Mesenchymal stem cell (in vitro differentiated cells and primary cell): Measurements from ENCODE around the gene BCL2.

Experiments
- DNase-seq: peaks from one replicate; pipeline ENCODE4 v3.0.0-alpha.2; 2013
- H2AFZ ChIP-seq: one replicate; pipeline ENCODE4 v1.6.1; 2013; ENCODE audit warnings: low read depth, mild to moderate bottlenecking, control low read depth, inconsistent platforms, low read length, moderate library complexity
- H2AK5ac ChIP-seq: 2 replicates; pipeline ENCODE4 v1.6.1; 2013; ENCODE audit warnings: low read length, moderate library complexity, mild to moderate bottlenecking, inconsistent platforms; ENCODE audit not compliant: severe bottlenecking
- H2BK120ac ChIP-seq: one replicate; pipeline ENCODE4 v1.6.1; 2013; ENCODE audit warnings: low read depth, mild to moderate bottlenecking, inconsistent platforms, low read length, moderate library complexity
- H2BK12ac ChIP-seq, 2 experiments: one replicate each; pipeline ENCODE4 v1.6.1; 2013; ENCODE audit warnings: inconsistent platforms in 2 of 2, low read length in 2 of 2, mild to moderate bottlenecking in 2 of 2, moderate library complexity in 2 of 2, control low read depth in 1 of 2
- H2BK15ac ChIP-seq: one replicate; pipeline ENCODE4 v1.6.1; 2013; ENCODE audit warnings: mild to moderate bottlenecking, low read depth, inconsistent platforms; ENCODE audit not compliant: poor library complexity, severe bottlenecking
- H2BK5ac ChIP-seq: 2 replicates; pipeline ENCODE4 v1.6.1; 2013; ENCODE audit warnings: low read depth, mild to moderate bottlenecking, low read length, control low read depth, inconsistent platforms; ENCODE audit not compliant: poor library complexity, severe bottlenecking
- H3K14ac ChIP-seq, 2 experiments: one replicate each; pipeline ENCODE4 v1.6.1; 2013; ENCODE audit warnings: inconsistent platforms in 2 of 2, low read length in 2 of 2, control low read depth in 1 of 2, mild to moderate bottlenecking in 1 of 2, moderate library complexity in 1 of 2
- H3K18ac ChIP-seq, 2 experiments: one replicate each; pipeline ENCODE4 v1.6.1; 2013; ENCODE audit warnings: inconsistent platforms in 2 of 2, low read length in 2 of 2, control low read depth in 1 of 2, low read depth in 1 of 2, mild to moderate bottlenecking in 1 of 2
- H3K23ac ChIP-seq, 2 experiments: one replicate each; pipeline ENCODE4 v1.6.1; 2013; ENCODE audit warnings: inconsistent platforms in 2 of 2, low read length in 2 of 2, mild to moderate bottlenecking in 2 of 2, moderate library complexity in 2 of 2, control low read depth in 1 of 2
- H3K27ac ChIP-seq: 2 replicates; pipeline ENCODE4 v1.5.1; 2013; ENCODE audit warnings: mild to moderate bottlenecking, moderate library complexity, low read length, control low read depth, inconsistent platforms; ENCODE audit not compliant: poor library complexity, severe bottlenecking
- H3K27me3 ChIP-seq, 2 experiments: 2 replicates each; pipeline versions ENCODE4 v1.6.1 to v1.7.0; 2013; ENCODE audit warnings: low read length in 2 of 2, mild to moderate bottlenecking in 2 of 2, moderate library complexity in 2 of 2, control low read depth in 1 of 2, inconsistent platforms in 1 of 2; ENCODE audit not compliant: control insufficient read depth in 1 of 2, insufficient read depth in 1 of 2
- H3K36me3 ChIP-seq, 2 experiments: 2 replicates each; pipeline versions ENCODE4 v1.6.1 to v1.7.0; 2013; ENCODE audit warnings: low read length in 2 of 2, control low read depth in 1 of 2, inconsistent platforms in 1 of 2, low read depth in 1 of 2, mild to moderate bottlenecking in 1 of 2; ENCODE audit not compliant: insufficient read depth in 2 of 2, control insufficient read depth in 1 of 2
- H3K4ac ChIP-seq, 2 experiments: one replicate each; pipeline ENCODE4 v1.6.1; 2013; ENCODE audit warnings: inconsistent platforms in 2 of 2, low read length in 2 of 2, mild to moderate bottlenecking in 2 of 2, moderate library complexity in 2 of 2, control low read depth in 1 of 2, low read depth in 1 of 2
- H3K4me1 ChIP-seq: 2 replicates; pipeline ENCODE4 v1.6.1; 2013; ENCODE audit warnings: low read depth, low read length, control low read depth; ENCODE audit not compliant: control insufficient read depth, insufficient read depth
- H3K4me2 ChIP-seq: 2 replicates; pipeline ENCODE4 v1.6.1; 2013; ENCODE audit warnings: low read length, mild to moderate bottlenecking, inconsistent platforms; ENCODE audit not compliant: poor library complexity, severe bottlenecking
- H3K4me3 ChIP-seq, 2 experiments: 2 replicates each; pipeline versions ENCODE4 v1.5.1 to v1.7.0; 2013; ENCODE audit warnings: low read length in 2 of 2, mild to moderate bottlenecking in 2 of 2, control low read depth in 1 of 2, low read depth in 1 of 2; ENCODE audit not compliant: insufficient read depth in 1 of 2
- H3K79me1 ChIP-seq: replicated peaks from 2 replicates; pipeline ENCODE4 v1.6.1; 2013; ENCODE audit warnings: mild to moderate bottlenecking, control low read depth, low read length, inconsistent platforms; ENCODE audit not compliant: poor library complexity, severe bottlenecking
- H3K9ac ChIP-seq: 2 replicates; pipeline ENCODE4 v1.7.0; 2013; ENCODE audit warnings: mild to moderate bottlenecking, low read length, moderate library complexity
- H3K9me3 ChIP-seq: 2 replicates; pipeline ENCODE4 v1.7.0; 2013; ENCODE audit warnings: mild to moderate bottlenecking, low read length; ENCODE audit not compliant: control insufficient read depth
- H4K8ac ChIP-seq: one replicate; pipeline ENCODE4 v1.6.1; 2013; ENCODE audit warnings: inconsistent platforms, mild to moderate bottlenecking, low read length, moderate library complexity
- H4K91ac ChIP-seq: one replicate; pipeline ENCODE4 v1.6.1; 2013; ENCODE audit warnings: mild to moderate bottlenecking, low read length, inconsistent platforms
- WGBS: methylation state at CpG from one replicate; pipeline ENCODE4 v1.1.7; 2013; ENCODE audit warnings: mixed read lengths; 5-methylcytosine and 5-hydroxymethylcytosine counted together

BCL2 gene

GRCh38 chr18:63162271-63163014 is 157.1 kb downstream of the BCL2 start:
- DNase-seq: peak; percentile 48
- no peaks in the 10 kb centered on the region for H3K27me3 ChIP-seq
- no peak overlapping the region for H3K4me3 ChIP-seq
- H2AFZ ChIP-seq: no peak overlapping the region
- H4K8ac ChIP-seq: no peak overlapping the region
- H3K9ac ChIP-seq: peak overlapping the region; percentile 69
- no peak overlapping the region for H3K4me2 ChIP-seq
- 88% methylated on average over 7 of the region's 7 CpGs for WGBS
- no peaks in the 10 kb centered on the region for H3K9me3 ChIP-seq
- H2BK5ac ChIP-seq: no peak overlapping the region
- H3K4me1 ChIP-seq: peaks cover 5% of the 10 kb centered on the region
- H3K27ac ChIP-seq: no peak overlapping the region
- H3K79me1 ChIP-seq: no peaks in the 10 kb centered on the region
- H2AK5ac ChIP-seq: no peak overlapping the region
- no peak overlapping the region for H2BK15ac ChIP-seq
- no peaks in the 10 kb centered on the region for H3K36me3 ChIP-seq
- H3K23ac ChIP-seq: no peak overlapping the region
- H3K4ac ChIP-seq: no peak overlapping the region
- no peak overlapping the region for H2BK120ac ChIP-seq
- no peak overlapping the region for H3K14ac ChIP-seq
- H3K18ac ChIP-seq: no peak overlapping the region
- H2BK12ac ChIP-seq: peak overlapping the region in 1 of 2 experiments; percentile 4
- no peak overlapping the region for H4K91ac ChIP-seq

DNA sequence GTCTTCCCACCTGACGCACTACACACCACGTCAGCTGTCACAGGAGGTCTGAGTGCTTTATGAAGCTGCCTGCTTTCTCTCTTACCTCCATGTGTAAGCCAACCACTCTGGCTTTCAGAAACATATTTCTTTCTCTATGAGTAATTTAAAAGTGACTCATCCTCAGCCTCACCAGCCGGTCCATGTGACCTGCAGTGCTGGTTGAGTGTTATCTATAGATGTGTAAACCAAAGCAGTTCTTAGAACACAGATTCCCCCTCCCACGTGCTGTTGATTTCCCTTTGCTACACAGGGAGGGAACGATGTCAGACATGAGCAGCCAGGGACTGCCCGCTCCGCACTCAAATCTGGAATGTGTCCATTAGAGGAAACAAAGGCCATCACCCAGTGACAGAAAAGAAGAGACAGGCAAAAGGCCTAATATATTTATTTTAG is 157.8 kb downstream of the BCL2 start:
- Histone ChIP-seq H3K9me3 (no peaks in the 10 kb centered on the region), H3K4ac (no peak overlapping the region), H2AK5ac (no peak overlapping the region), H3K18ac (no peak overlapping the region), H2BK15ac (no peak overlapping the region), H2BK5ac (no peak overlapping the region), H4K8ac (no peak overlapping the region), H2BK120ac (no peak overlapping the region), H3K23ac (no peak overlapping the region), H2AFZ (no peak overlapping the region), H3K9ac (peak overlapping the region; percentile 69), H2BK12ac (peak overlapping the region in 1 of 2 experiments; percentile 10), H4K91ac (no peak overlapping the region), H3K4me2 (no peak overlapping the region), H3K36me3 (no peaks in the 10 kb centered on the region), H3K79me1 (no peaks in the 10 kb centered on the region), H3K4me1 (peaks cover 5% of the 10 kb centered on the region), H3K27me3 (no peaks in the 10 kb centered on the region), H3K4me3 (no peak overlapping the region), H3K14ac (no peak overlapping the region), H3K27ac (no peak overlapping the region)
- peak; percentile 93 for DNase-seq
- WGBS: 0% methylated on average over 7 of the region's 7 CpGs

DNA sequence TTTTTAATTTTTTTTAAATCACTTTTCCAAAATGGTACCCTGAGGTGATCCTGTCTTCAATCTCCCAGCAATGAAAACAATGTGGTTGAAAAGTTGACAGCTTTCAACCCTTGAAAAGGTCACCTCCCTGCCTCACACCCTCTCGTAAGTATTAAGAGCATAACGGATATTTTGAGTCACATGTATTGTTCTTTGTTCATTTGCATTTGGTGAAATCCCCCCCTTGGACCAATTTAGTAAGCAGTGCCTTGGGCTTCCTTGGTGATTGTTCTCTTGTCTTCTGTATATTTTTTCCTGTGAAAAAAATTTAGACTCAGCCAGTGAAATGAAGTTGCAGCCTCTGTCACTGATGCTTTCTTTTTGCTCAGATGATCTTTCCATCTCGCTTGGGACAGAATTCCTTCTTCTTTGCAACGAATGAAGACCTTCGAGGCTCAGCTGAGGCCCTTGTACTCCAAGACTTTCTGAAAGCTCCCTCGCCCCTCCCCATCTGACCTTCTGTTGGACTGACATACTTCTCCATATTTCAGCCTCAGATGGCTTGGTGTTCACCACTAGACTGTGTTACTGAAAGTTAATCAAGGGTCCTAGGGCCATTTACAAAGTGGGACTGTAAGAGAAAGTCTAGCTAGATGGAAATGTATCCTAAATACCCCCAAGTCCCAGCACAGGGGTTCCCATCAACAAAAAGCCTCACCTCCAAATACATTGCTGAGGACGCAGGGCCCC is 158.4 kb downstream of the BCL2 start:
- H2AFZ ChIP-seq: no peak overlapping the region
- H4K8ac ChIP-seq: no peak overlapping the region
- H3K36me3 ChIP-seq: no peaks in the 10 kb centered on the region
- WGBS: 70% methylated on average over 5 of the region's 7 CpGs
- H3K4ac ChIP-seq: no peak overlapping the region
- H3K18ac ChIP-seq: no peak overlapping the region
- H3K4me3 ChIP-seq: no peak overlapping the region
- no peak overlapping the region for H3K27ac ChIP-seq
- peaks cover 5% of the 10 kb centered on the region for H3K4me1 ChIP-seq
- H4K91ac ChIP-seq: no peak overlapping the region
- H2BK15ac ChIP-seq: no peak overlapping the region
- H2BK12ac ChIP-seq: peak overlapping the region in 1 of 2 experiments; percentile 10
- H3K27me3 ChIP-seq: no peaks in the 10 kb centered on the region
- H3K9me3 ChIP-seq: no peaks in the 10 kb centered on the region
- H3K9ac ChIP-seq: peak overlapping the region; percentile 69
- H2AK5ac ChIP-seq: no peak overlapping the region
- no peak overlapping the region for H3K14ac ChIP-seq
- H2BK120ac ChIP-seq: no peak overlapping the region
- H3K4me2 ChIP-seq: no peak overlapping the region
- DNase-seq: no peak
- H3K23ac ChIP-seq: no peak overlapping the region
- H3K79me1 ChIP-seq: no peaks in the 10 kb centered on the region
- no peak overlapping the region for H2BK5ac ChIP-seq

- Histone ChIP-seq H3K27ac (no peak overlapping the region), H3K36me3 (no peaks in the 10 kb centered on the region), H2BK15ac (no peak overlapping the region), H3K27me3 (no peaks in the 10 kb centered on the region), H3K23ac (no peak overlapping the region), H3K9me3 (no peaks in the 10 kb centered on the region), H2BK12ac (no peak overlapping the region), H3K18ac (no peak overlapping the region), H3K4me1 (peaks cover 8% of the 10 kb centered on the region), H3K9ac (no peak overlapping the region), H3K4me3 (no peak overlapping the region), H2BK120ac (no peak overlapping the region), H3K4ac (no peak overlapping the region), H2AFZ (no peak overlapping the region), H4K8ac (no peak overlapping the region), H4K91ac (no peak overlapping the region), H3K14ac (no peak overlapping the region), H2AK5ac (peak overlapping the region; percentile 18), H2BK5ac (no peak overlapping the region), H3K4me2 (no peak overlapping the region), H3K79me1 (no peaks in the 10 kb centered on the region)
- no peak for DNase-seq
- WGBS: 96% methylated on average over 12 of the region's 13 CpGs
Measured at GRCh38 chr18:63160172-63160995, 159.2 kb downstream of the BCL2 start.
